Breast epithelium (tissue), 3 donors: ENCODE measurements around the gene MAPK10.

Source experiments
- POLR2A ChIP-seq: fragments of 450-650 bp; IDR thresholded peaks from one replicate; pipeline ENCODE4 v1.6.1; 2016; ENCODE audit warnings: antibody characterized with exemption, mild to moderate bottlenecking, moderate library complexity
- POLR2AphosphoS5 ChIP-seq, 3 donors: sonication (generic); formaldehyde crosslinking; IDR thresholded peaks; one replicate each; pipeline ENCODE4 v1.6.1; 2017; ENCODE audit warnings: antibody characterized with exemption in 3 of 3
- TF ChIP-seq, protein P1 (sequence below), 3 donors: fragments of 450-650 bp; IDR thresholded peaks; one replicate each; pipeline ENCODE4 v1.5.1; 2016 to 2017; ENCODE audit warnings: antibody characterized with exemption in 3 of 3, mild to moderate bottlenecking in 3 of 3, moderate library complexity in 3 of 3

DNA sequence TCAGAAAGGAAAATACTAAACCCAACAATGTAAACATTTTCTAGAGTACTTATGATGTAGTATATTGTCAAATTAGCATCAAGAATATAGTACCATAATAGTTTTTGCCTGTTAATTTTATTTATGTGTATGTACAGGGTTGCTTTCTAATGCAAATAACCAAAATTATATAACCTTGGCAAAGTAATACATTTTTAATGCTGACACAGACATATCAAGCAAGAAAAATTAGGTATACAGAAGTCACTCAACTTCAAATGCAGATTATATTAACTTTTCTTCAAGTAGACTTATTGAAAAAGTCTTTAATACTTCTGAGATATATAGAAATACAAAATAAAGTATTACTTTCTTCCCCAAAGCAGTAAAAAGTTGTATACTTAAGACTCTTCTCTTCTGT is 44.3 kb downstream of the MAPK10 start:
- TF ChIP-seq, protein P1, sequence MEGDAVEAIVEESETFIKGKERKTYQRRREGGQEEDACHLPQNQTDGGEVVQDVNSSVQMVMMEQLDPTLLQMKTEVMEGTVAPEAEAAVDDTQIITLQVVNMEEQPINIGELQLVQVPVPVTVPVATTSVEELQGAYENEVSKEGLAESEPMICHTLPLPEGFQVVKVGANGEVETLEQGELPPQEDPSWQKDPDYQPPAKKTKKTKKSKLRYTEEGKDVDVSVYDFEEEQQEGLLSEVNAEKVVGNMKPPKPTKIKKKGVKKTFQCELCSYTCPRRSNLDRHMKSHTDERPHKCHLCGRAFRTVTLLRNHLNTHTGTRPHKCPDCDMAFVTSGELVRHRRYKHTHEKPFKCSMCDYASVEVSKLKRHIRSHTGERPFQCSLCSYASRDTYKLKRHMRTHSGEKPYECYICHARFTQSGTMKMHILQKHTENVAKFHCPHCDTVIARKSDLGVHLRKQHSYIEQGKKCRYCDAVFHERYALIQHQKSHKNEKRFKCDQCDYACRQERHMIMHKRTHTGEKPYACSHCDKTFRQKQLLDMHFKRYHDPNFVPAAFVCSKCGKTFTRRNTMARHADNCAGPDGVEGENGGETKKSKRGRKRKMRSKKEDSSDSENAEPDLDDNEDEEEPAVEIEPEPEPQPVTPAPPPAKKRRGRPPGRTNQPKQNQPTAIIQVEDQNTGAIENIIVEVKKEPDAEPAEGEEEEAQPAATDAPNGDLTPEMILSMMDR (IDR thresholded peaks at IDR 0.05), result no peak
- TF ChIP-seq POLR2AphosphoS5 (IDR thresholded peaks at IDR 0.05), result no peak
- no peak for TF ChIP-seq POLR2A
